Measurements from ENCODE around the gene TREM1. TPM values are rescaled to one million over a fixed set of nuclear protein-coding genes. Genes with fewer than 3 reads are reported as not detected.

TREM1 gene
- total RNA-seq, 1 donor from 2014 or later, result not detected

DNA sequence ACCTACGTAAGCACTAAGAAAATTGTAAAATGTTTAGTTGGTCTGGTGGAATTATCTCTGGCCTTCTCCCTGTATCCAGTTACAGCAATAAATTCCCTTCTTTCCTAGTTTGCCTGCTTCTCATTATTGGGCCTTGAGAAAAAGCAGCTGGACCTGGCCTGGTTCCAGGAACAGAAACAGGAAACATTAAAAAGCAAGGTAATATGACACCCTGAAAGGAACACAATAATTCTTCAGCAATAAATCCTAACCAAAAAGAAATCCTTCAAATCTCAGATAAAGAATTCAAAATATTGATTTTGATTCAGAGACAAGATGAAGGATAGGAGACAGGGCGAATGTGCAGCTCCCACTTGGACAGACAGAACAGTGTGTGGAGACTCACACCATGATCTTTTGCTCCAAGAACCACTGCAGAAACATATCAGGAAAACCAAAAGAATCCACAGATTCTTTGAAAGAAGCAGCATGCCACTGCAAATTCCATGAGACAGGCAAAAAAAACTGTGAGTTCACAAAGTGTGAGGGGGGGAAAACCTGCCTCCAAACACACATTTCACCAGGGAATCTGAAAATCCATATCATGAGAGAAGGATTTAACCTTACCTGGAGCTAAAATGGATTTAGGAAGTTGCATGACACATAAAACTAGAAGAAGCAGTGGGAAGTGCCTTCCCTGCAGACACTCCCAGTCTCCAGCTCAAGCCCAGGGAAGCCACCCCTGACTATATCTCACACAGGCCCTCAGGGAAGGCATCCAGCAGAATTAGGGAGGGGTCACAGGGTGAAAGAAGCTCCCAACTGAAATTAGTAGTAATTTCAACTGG is 28.9 kb downstream of the TREM1 start:
- no peak for DNase-seq (ENCODE audit: low read depth, low spot score)
- H3K27ac Mint-ChIP-seq (ENCODE audit: unreplicated experiment), result no peak overlapping the region
- H3K27me3 Mint-ChIP-seq (ENCODE audit: low read depth), result peaks cover 10% of the 10 kb centered on the region
- TF ChIP-seq, protein P1, sequence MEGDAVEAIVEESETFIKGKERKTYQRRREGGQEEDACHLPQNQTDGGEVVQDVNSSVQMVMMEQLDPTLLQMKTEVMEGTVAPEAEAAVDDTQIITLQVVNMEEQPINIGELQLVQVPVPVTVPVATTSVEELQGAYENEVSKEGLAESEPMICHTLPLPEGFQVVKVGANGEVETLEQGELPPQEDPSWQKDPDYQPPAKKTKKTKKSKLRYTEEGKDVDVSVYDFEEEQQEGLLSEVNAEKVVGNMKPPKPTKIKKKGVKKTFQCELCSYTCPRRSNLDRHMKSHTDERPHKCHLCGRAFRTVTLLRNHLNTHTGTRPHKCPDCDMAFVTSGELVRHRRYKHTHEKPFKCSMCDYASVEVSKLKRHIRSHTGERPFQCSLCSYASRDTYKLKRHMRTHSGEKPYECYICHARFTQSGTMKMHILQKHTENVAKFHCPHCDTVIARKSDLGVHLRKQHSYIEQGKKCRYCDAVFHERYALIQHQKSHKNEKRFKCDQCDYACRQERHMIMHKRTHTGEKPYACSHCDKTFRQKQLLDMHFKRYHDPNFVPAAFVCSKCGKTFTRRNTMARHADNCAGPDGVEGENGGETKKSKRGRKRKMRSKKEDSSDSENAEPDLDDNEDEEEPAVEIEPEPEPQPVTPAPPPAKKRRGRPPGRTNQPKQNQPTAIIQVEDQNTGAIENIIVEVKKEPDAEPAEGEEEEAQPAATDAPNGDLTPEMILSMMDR (conservative IDR thresholded peaks at IDR 0.05), result no peak
- peaks cover 8% of the 10 kb centered on the region for H3K9me3 Mint-ChIP-seq
- H3K36me3 Mint-ChIP-seq (ENCODE audit: low read depth), result peaks cover 3% of the 10 kb centered on the region
- H3K4me1 Mint-ChIP-seq, result no peaks in the 10 kb centered on the region
- H3K4me3 Mint-ChIP-seq, result no peak overlapping the region

DNA sequence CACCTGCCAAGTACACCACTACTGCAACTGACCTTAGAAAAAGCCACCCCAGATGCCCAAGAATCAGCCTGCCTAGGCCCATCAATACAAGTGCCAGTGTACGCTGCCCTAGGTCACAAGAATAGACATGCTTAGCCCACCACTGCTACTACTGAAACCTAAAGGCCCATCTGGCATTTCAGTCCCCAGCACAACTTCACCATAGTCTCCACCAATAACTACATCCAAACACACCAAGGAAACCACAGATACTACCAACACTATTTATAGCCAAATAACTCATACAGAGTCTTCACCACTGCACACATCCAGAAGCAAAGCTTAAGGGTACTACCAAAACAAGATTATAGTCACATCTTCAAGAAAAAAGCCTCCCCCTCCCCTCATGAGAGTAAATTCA is 30.1 kb downstream of the TREM1 start:
- TF ChIP-seq, protein P1 (conservative IDR thresholded peaks at IDR 0.05), result no peak
- Mint-ChIP-seq H3K4me3 (no peak overlapping the region), H3K27me3 (ENCODE audit: low read depth) (peaks cover 17% of the 10 kb centered on the region), H3K9me3 (peaks cover 10% of the 10 kb centered on the region), H3K36me3 (ENCODE audit: low read depth) (no peaks in the 10 kb centered on the region), H3K4me1 (no peaks in the 10 kb centered on the region), H3K27ac (ENCODE audit: unreplicated experiment) (no peak overlapping the region)
- DNase-seq (ENCODE audit: low read depth, low spot score), result no peak

DNA sequence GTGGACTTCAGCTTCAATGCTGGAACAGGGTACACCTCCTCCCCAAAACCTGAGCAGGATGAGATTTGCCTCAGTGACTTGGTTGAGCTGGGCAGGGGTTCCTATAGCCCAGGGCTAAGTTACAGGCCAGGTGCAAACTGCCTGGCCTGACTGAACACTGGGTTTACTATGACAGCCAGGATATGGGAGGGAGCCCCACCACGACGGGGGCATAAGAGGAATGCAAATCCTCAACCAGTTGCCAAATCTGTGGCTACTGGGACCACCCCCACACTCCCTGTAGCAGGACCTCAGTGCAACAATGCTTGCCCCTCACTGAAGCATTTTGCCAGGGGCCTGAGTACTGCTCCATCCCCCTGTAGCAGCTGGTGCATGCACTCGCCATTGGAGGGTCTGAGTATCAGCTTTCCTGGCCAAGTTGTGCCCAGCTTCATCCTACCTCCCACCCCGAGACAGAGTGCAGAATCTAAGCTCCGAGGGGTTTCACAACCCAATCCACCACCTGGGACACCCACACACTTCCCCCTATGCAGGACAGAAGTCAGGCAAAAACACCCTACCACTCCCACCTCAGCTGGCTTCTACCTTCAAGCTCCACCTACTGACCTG is 30.7 kb downstream of the TREM1 start:
- no peak for DNase-seq (ENCODE audit: low read depth, low spot score)
- Mint-ChIP-seq H3K4me3 (no peak overlapping the region), H3K4me1 (no peaks in the 10 kb centered on the region), H3K9me3 (peaks cover 10% of the 10 kb centered on the region), H3K36me3 (ENCODE audit: low read depth) (no peaks in the 10 kb centered on the region), H3K27ac (ENCODE audit: unreplicated experiment) (no peak overlapping the region), H3K27me3 (ENCODE audit: low read depth) (peaks cover 17% of the 10 kb centered on the region)
- TF ChIP-seq, protein P1 (conservative IDR thresholded peaks at IDR 0.05), result no peak

DNA sequence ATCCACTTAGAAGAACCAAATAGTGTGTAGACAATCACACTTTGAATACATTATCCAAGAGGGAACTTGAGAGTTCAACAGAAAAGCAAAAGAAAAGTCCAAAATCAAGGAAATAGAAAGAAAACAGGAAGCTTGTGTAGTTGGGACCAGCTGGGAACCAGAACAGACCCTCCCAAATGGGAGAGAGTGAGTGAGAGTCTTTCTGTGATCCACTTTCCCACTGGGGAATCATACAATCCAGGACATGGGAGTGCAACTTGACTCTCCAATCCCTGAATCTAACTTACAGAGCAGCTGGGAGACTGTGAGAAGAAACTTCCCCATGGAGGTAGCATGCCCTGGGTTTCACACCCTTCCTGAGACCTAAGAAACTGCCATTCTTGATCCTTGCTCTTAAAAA is 31.4 kb downstream of the TREM1 start:
- no peak overlapping the region for H3K4me3 Mint-ChIP-seq
- H3K27ac Mint-ChIP-seq (ENCODE audit: unreplicated experiment), result no peak overlapping the region
- H3K36me3 Mint-ChIP-seq (ENCODE audit: low read depth), result no peaks in the 10 kb centered on the region
- TF ChIP-seq, protein P1 (conservative IDR thresholded peaks at IDR 0.05), result no peak
- DNase-seq (ENCODE audit: low read depth, low spot score), result no peak
- peaks cover 9% of the 10 kb centered on the region for H3K9me3 Mint-ChIP-seq
- peaks cover 17% of the 10 kb centered on the region for H3K27me3 Mint-ChIP-seq (ENCODE audit: low read depth)
- H3K4me1 Mint-ChIP-seq, result no peaks in the 10 kb centered on the region

DNA sequence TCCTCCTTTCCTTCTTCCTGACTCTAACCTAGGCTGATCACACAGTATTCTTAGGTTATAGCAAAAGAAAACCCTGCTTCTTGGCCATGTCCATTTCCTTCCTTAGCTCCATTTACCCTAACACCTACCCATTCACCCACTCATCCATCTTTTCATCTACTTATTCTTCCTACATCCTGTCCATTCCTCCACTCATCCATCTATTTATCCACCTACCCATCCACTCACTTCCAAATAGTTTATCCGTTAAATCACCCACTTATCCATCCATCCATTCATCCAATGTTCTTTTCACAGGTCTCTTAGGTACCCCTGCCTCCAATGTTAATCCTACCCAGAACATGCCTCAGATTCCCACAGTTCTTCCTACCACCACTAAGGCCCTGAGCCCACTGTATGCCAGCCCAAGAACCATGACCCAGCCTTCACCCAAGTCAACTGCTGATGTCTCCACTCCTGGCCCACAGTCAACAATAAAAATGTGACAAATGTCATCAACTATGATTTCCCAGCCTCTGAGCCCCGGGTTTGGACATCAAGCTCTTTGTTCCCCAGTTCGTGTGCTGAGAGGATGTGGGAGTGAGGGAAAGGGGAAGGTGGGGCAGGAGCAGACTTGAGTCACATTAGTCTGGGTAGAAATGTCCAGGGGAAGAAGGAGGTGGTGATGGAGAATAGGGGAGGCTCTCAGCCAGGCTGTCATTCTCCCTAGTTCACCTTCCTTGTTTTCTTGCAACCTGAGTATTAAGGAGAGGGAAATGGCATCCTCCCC is 33.9 kb downstream of the TREM1 start:
- no peak for DNase-seq (ENCODE audit: low read depth, low spot score)
- TF ChIP-seq, protein P1 (conservative IDR thresholded peaks at IDR 0.05), result no peak
- Mint-ChIP-seq H3K4me3 (no peak overlapping the region), H3K9me3 (peaks cover 2% of the 10 kb centered on the region), H3K4me1 (no peaks in the 10 kb centered on the region), H3K27me3 (ENCODE audit: low read depth) (peaks cover 24% of the 10 kb centered on the region), H3K27ac (ENCODE audit: unreplicated experiment) (no peak overlapping the region), H3K36me3 (ENCODE audit: low read depth) (no peaks in the 10 kb centered on the region)

Data from neural crest cell (in vitro differentiated cells).